GM18519 (cell line): Measurements from ENCODE around the gene TAS2R41.

Experiments
- ATAC-seq: cut with Tn5 transposase; IDR thresholded peaks from one replicate; pipeline ENCODE4 v1.9.1; 2021; ENCODE audit warnings: mild to moderate bottlenecking, moderate library complexity; ENCODE audit not compliant: unreplicated experiment, low FRiP score

Gene TAS2R41

DNA sequence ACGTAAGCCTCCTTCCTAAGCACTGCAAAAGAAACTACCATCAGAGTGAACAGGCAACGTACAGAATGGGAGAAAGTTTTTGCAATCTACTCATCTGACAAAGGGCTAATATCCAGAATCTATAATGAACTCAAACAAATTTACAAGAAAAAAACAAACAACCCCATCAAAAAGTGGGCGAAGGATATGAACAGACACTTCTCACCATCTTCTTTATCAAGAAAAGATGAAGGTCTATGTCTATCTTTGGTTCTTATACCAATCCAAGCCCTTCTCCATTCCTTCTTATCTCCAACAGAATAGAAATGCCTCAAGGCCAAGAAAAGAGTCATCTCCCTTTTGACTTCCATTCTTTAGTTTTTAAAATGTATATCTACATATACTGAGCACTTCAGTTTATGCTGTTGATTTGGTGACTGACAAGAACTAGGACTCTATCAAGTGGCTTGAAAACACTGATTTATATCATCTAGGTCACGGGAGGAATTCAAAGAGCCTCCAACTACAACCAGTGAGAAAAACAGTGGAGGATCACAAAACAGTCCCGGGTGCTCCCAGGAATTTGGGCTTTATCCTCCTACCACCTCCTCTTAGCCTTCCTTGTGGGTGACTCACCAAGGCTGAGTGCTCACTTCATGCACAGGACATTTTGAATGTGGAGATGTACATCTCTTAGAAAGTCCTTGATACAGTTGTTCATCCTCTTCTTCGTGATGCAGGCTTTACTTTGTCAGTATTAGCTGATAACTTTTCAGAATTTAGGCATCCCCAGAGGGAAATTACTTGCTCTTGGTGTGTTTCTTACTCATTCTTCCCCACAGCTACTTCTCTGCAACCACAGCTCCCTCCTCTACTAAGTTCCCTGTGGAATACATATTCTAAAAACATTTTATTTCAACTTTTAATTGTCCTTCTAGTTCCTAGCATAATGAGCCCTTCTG, 15.4 kb downstream of the TAS2R41 start:
- ATAC-seq = no peak

DNA sequence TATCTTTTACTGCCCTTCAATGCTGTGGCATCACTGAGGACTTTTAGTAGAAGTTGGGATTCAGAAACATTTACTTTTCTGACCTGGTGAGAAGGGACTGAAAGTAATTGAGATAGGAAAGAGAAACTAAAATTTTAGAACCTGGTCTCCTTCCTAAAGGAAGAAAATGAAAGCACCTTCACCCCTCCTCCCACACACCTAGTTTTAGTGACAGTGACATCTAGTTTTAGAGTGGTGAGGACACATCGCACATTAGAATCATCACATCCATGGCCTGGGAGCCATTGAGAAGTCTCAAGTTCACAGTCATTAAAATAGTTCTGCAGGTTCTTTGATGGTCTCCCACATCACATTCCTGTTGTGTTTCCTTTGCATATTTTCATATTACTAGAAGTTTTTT, 16.1 kb downstream of the TAS2R41 start:
- ATAC-seq = no peak

DNA sequence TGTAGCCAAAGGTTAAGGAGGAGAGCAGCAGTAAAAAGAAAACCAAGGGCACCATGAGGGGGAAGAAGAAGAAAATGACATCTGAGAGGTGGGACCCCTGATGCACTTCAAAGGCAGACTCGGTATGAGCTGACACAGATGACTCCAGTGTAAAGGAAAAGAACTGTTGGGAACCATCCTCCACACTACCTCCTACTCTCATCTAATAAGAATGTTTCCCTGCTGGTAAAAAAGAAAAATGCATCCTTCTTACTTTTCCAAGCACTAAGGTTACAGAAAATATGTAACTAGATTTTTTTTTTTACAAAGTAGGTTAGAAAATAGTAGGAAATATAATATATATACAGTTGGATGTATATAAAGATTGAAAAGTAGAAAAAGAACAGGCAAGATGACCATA, 16.9 kb downstream of the TAS2R41 start:
- no peak for ATAC-seq

DNA sequence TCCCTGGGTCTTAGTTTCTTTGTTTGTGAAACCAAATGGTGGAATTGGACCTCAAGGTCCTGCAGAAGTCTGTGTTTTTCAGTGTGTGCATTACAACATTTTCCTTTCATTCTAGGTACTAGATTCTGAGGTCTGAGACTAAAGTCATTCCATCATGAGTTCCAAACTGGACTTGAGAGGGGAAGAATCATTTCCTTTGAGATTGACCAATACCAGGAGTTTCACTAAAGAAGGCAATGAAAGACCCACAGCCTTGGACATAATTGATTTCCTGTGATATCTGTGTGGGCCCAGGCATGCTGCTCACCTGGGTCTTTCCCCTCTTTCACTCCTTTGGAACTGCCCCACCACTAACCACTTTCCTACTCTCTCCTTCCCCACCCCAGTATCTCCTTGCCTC, 18.2 kb downstream of the TAS2R41 start:
- ATAC-seq = no peak

DNA sequence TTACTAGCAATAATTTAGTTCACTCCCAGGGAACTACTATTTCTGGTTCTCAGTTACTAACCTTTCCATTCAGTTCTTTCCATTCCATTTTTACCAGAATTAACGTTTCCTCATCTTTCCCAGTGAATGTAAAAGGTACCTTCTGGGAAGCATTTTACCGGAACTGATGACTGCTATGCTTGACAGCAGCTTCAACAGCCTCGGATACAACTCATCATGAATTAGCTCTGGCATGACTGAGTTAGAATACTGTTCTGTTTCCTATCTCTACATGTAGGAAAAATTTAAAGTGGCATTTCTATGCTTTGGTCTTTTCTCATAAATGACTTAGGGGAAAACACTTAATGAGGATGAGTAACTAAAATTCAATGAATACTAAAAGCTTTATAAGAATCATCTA, 18.6 kb downstream of the TAS2R41 start:
- ATAC-seq = no peak

DNA sequence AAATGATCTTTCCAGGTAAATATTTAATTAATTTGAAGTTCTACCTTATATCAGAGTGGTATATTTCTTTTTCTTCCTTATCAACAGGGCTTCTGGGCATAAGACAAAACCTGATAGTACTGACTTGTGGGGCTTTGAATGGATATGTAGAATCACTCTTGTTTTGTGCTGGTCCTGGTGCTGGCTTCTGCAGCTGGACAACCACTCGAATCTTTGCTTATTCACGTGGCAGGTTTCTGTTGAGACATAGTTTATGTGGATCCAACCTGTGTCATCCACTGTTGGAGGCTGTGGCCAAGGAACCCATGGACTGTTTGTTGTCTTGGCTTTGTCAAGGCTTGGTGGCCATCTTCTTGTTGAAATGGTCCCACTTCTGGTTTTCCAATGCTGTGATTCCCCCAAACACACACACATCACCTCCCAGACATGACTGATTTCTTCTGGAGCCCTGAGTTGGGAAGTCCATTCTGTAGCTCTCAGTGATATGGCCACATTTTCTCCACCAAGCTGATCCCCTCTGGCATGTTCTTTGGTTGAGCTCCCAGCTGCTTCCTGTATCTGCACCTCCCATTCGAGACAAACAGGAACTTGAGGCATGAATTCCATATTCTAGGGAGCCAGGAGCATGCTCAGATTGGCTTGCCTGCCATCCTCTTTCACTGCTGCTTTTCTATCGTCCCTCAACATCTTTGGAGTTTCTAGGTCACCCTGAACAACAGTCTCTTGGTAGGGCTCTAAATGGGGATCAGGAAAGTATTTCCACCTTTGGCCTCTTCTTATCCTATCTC, 19.5 kb downstream of the TAS2R41 start:
- ATAC-seq = no peak

DNA sequence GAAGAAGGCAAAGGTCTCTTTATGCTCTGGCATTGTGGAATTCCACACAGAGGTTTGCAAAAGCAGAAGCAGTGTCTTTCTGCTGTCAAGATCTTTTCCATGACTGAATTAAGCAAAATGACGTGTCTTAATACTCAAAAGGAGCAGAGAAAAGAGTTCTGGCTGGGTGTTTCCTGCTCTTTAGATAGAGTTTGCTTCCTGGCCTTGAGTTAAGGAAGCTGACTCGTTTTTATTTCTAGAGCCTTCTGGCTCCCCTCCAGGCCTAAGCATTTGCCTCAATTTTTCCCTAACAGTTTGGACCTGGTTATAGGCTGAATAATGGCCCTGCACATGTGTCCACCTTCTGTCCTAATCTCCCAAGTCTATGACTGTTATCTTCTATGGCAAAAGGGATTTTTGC, 21.6 kb downstream of the TAS2R41 start:
- no peak for ATAC-seq

DNA sequence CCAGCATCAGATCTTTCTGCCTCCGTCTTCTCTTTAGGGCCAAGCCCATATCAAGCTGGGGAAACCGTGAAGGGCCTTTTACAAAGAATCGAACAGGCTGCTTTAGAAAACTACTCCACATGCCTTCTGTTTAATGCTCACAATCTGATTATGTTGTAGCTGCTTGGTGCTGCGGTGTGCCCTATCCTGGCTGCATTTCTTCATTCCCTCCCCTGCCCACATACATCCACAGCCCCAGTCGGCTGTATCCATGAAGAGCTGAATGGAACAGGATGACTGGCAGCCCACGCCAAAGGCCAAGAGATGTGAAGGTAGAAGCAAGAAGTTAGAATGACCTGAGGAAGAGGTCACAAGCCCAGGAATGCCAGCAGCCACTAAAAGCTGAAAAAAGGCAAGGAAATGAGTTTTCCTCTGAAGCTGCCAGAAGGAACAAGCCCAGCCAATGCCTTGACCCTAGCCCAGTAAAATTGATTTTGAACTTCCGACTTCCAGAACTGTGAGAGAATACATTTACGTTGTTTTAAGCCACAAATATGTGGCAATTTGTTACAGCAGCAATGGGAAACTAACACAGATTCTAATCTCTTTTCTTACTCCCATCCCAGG, 22.2 kb downstream of the TAS2R41 start:
- ATAC-seq = no peak

DNA sequence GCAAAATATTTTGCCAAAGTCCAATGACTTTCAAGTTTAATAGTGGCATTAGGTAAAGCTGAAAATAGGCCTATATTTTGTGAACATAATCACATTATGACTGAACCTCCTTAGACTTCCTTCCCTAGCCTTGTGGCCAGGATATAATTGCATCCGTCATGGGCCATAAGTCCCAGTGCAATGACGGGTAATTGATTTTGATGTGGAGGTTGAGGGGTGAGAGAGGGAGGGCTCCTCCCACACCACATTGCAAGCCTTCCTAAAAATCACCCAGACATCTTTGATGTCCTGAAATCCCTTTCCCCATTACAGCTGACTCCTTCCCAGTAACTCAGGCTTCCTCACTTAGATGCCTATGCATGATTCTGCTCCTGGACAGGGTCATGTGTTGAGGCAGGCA, 25.6 kb downstream of the TAS2R41 start:
- ATAC-seq = no peak

DNA sequence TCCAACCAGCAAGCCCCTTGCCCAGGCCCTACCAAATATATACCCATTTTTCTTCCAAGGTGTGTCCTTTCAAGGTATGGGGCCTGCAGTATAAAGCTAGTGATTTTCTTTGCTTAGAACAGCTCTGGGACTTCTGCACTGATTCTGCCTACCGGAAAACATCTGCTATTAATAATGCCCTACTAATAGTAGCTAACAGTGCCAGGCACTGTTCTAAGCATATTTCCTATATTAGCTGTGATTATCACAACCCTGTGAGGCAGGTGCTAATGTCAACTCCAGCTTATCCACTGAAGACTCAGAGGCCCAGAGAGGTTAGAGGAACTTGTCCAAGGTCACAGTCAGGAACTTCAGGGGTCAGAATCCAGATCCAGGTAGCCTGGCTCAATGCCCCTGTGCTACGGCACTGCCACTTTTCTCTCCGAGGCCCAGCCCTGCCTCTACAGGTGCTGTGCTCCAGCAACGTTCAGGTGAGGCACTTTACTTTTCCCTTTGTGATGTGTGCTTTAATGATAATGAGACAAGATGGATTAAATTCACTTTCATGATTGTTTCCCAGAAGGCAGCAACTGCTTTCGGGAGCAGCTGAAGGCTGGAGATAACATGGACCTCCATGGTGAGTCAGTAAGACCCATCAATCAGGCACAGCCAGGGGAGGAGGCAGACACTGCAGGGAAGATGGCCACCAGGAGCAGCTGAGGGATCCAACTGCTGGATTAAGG, 26.7 kb downstream of the TAS2R41 start:
- no peak for ATAC-seq

DNA sequence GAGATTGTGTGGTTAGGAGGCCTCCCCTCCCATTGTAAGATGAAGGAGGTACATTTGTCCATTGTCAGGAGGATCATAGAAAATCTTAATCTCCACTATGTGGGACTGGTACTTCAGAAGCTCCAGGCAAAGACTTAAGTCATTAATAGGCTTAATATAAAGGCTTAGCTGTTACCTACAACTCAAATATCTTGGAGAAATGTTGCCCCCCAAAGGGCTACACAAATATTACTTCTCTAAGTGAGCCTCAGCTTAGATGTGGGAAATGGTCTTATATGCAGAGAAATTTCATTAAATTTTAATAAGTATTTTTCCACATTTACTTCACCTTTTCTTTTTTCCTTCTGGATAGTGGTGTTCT, 27.2 kb downstream of the TAS2R41 start:
- ATAC-seq = no peak

DNA sequence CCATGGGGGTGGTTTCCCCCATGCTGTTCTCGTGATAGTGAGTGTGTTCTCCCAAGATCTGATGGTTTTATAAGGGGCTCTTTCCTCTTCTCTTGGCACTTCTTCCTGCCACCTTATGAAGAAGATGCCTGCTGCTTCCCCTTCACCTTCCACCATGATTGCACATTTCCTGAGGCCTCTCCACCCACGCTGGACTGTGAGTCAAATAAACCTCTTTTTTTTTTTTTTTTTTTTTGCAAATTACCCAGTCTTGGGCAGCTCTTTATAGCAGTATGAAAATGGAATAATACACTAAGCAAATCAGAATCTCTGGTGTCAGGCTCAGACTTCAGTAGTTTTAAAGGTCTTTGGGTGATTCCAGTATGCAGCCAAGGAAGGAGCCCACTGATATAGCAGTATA, 28.2 kb downstream of the TAS2R41 start:
- no peak for ATAC-seq

DNA sequence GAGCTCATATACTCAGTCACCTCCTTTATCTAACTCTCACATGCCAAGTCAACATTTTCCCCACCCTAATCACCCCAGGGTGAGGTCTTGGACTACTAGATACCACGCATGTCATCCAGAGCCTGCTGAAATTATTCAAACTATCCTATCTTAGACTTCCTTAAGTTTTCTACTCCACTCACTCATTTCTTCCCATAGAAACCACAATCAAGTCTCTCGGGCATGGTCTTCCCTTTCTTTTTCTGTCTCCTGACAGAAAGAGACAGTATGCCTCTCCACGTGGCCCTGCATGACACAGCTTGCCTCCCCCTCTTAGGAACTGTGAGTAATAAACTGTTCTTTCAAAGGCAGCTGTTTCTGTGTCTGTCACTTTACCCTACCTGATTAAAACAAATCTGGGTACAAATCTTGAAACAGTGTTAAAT, 29.4 kb downstream of the TAS2R41 start:
- no peak for ATAC-seq

DNA sequence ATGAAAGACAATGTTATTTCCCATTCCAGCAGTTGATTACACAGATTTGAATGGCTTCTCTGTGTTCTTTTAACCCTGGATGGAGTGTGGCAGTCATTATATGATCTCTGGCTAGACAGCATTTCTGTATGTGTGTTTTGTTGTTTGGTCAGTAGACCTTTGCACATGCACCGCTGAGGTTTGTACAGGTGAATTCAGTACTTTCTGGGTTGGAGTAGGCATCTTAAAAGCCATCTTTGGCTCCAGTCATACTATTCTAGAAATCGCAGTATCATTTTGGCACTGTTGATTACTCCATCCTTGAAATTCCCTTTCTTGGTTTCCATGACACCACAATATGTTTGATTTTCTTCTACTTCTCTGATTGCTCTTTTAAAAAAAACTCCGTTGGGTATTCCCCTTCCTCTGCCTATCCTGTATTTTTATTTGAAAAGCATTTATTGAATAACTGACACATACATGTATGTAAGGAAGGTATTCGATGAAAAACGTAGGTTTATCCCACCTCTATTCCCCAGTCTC, 29.9 kb downstream of the TAS2R41 start:
- ATAC-seq = no peak

DNA sequence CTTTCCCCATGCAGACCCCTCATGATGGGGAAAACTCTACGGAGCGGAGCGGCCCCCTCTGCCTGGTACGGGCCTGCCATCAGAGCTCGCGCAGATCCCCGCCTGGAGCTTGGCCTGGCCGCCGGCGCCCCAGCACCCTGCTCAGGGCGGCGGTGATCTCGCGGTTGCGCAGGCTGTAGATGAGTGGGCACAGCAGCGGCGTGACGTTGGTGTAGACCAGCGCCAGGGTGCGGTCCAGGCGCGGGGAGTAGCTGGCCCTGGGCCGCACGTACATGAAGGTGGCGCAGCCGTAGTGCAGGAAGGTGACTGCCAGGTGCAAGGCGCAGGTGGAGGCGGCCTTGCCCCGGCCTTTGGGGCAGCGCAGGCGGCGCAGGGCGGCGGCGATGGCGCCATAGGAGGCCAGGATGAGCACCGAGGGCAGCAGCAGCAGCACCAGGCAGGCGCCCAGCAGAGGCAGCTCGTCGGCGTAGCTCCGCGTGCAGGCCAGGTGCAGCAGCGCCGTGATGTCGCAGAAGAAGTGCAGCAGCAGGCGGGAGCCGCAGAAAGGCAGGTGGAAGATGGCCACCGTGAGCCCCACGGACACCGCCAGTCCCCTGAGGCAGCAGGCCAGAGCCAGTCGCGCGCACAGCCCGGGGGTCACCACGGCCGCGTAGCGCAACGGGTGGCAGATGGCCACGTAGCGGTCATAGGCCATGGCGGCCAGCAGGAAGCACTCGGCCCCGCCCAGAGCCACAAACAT, 33.4 kb downstream of the TAS2R41 start:
- no peak for ATAC-seq

DNA sequence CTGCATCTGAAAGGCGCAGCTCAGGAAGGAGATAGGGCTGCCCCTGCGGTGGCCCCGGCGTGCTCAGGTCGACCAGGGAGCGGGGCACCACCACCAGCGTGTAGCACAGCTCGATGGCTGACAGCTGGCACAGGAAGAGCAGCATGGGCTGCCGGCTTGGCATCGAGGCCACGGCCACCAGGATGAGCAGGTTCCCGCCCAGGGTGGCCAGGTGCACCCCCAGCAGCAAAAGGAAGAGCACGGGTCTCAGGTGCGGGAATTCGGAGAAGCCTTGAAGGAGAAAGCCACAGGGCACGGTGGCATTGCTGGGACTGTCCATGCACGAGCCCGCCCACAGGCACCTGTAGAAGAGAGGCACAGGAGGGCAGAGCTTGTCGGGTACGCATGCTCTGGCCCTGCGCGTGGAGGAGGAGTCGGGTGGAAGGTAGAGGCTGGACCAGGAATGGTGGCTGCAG, 33.9 kb downstream of the TAS2R41 start:
- ATAC-seq = no peak

DNA sequence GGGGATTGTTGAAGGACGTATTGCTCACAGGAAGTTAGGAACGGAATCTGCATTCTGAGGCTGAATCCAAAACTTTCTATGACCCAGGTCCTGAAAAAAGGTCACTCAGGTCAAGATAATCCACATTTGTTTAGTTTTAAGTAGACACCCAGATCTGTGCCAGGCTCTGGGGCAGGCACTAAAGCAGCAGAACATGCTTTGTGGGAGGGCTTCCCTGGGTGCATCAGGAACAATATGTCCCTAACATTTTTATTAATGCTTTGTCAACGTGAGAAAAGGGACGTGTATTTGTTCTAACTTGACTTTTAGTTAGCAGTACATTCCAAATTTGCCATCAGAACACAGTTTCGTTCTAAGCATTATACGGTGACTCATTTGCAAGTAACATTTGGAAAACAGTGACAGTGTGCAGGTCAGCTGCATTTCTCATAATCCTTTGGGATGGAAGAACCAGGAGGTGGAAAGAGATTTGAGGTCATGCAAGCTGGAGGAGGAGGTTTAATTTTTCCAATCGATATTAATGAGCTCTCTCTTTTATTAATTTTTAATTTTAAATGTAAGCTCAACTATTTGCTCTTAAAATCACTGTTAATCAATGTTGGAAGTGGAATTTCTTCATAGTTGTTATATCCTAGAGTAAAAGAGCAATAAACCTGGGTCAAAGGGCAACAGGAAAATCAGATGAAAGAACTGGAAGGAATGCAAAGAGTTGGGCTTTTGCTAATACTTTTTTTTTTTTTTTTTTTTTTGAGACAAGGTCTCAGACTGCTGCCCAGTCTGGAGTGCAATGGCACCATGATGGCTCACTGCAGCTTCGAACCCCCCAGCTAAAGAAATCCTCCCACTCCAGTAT, 35.0 kb downstream of the TAS2R41 start:
- no peak for ATAC-seq

DNA sequence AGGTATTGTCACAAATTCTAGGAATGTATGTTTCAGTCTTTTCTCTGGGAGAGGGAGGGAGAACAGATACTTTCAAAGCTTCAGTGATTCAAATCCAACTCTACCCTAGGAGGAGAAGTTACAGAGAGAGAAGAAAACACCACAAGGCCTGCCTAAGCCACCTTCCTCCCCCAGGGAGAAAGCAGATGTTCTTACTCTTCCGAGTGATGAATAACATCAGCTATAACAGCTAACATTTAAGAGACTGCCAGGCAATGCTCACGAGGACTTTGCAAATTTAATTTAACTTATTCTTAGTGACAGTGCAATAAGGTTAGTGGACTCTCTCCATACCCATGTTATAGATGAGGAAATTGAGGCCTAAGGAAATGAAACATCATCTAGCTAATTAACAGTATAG, 36.8 kb downstream of the TAS2R41 start:
- ATAC-seq = no peak
